ENCODE measurements around the gene RASSF9. TPM values are rescaled to one million over a fixed set of nuclear protein-coding genes. Genes with fewer than 3 reads are reported as not detected.

RASSF9 gene
- total RNA-seq, 2 experiments from 2014 or later: not detected

GRCh38 chr12:85843606-85844310 lies 7.5 kb upstream of the RASSF9 start:
- ChIA-PET POLR2A (no interaction called here), CTCF (interaction anchor here (0.8 kb wide), 1 partner anchor 20 kb away, joined by 3 read pairs; no protein-coding TSS in a partner anchor)
- Mint-ChIP-seq H3K4me1 (no peaks in the 10 kb centered on the region), H3K27me3 (no peaks in the 10 kb centered on the region), H3K4me3 (no peak overlapping the region), H3K36me3 (ENCODE audit: low read depth) (no peaks in the 10 kb centered on the region), H3K27ac (no peak overlapping the region), H3K9me3 (ENCODE audit: low read depth) (no peaks in the 10 kb centered on the region)
- intact Hi-C loops (cut with DNase I, micrococcal nuclease): no loop called here
- no peak for DNase-seq
- no peak for ATAC-seq

- no peaks in the 10 kb centered on the region for H3K4me1 Mint-ChIP-seq
- H3K27ac Mint-ChIP-seq: no peak overlapping the region
- ATAC-seq (no peak), DNase-seq (no peak)
- H3K27me3 Mint-ChIP-seq: peaks cover 2% of the 10 kb centered on the region
- CTCF ChIA-PET: no interaction called here
- intact Hi-C loops (cut with DNase I, micrococcal nuclease): no loop called here
- no peaks in the 10 kb centered on the region for H3K36me3 Mint-ChIP-seq (ENCODE audit: low read depth)
- no peaks in the 10 kb centered on the region for H3K9me3 Mint-ChIP-seq (ENCODE audit: low read depth)
- no peak overlapping the region for H3K4me3 Mint-ChIP-seq
- POLR2A ChIA-PET: no interaction called here
Observed at GRCh38 chr12:85835426-85836196, 598 bp downstream of the RASSF9 start.

GRCh38 chr12:85834378-85834777 lies 1.8 kb downstream of the RASSF9 start:
- ATAC-seq (no peak), DNase-seq (no peak)
- intact Hi-C loops (cut with DNase I, micrococcal nuclease): no loop called here
- POLR2A ChIA-PET: no interaction called here
- H3K27ac Mint-ChIP-seq: no peak overlapping the region
- H3K27me3 Mint-ChIP-seq: peaks cover 2% of the 10 kb centered on the region
- H3K36me3 Mint-ChIP-seq (ENCODE audit: low read depth): no peaks in the 10 kb centered on the region
- H3K4me1 Mint-ChIP-seq: no peaks in the 10 kb centered on the region
- no peaks in the 10 kb centered on the region for H3K9me3 Mint-ChIP-seq (ENCODE audit: low read depth)
- CTCF ChIA-PET: no interaction called here
- no peak overlapping the region for H3K4me3 Mint-ChIP-seq

- Mint-ChIP-seq H3K36me3 (ENCODE audit: low read depth) (no peaks in the 10 kb centered on the region), H3K27ac (no peak overlapping the region), H3K27me3 (peaks cover 2% of the 10 kb centered on the region), H3K4me1 (no peaks in the 10 kb centered on the region), H3K9me3 (ENCODE audit: low read depth) (no peaks in the 10 kb centered on the region), H3K4me3 (no peak overlapping the region)
- POLR2A ChIA-PET: no interaction called here
- no peak for ATAC-seq
- no peak for DNase-seq
- CTCF ChIA-PET: no interaction called here
- intact Hi-C loops (cut with DNase I, micrococcal nuclease): no loop called here
Observed at GRCh38 chr12:85833579-85833978, 2.6 kb downstream of the RASSF9 start.

GRCh38 chr12:85831327-85831990 lies 4.8 kb downstream of the RASSF9 start:
- Mint-ChIP-seq H3K4me1 (no peaks in the 10 kb centered on the region), H3K27me3 (peaks cover 2% of the 10 kb centered on the region), H3K9me3 (ENCODE audit: low read depth) (no peaks in the 10 kb centered on the region), H3K36me3 (ENCODE audit: low read depth) (no peaks in the 10 kb centered on the region), H3K27ac (no peak overlapping the region), H3K4me3 (no peak overlapping the region)
- DNase-seq (no peak), ATAC-seq (no peak)
- POLR2A ChIA-PET: no interaction called here
- CTCF ChIA-PET: no interaction called here
- intact Hi-C loops (cut with DNase I, micrococcal nuclease): no loop called here

- POLR2A ChIA-PET: no interaction called here
Observed at GRCh38 chr12:85829391-85829790, 6.8 kb downstream of the RASSF9 start.

GRCh38 chr12:85828576-85828975 lies 7.6 kb downstream of the RASSF9 start:
- ATAC-seq (no peak), DNase-seq (no peak)
- ChIA-PET CTCF (no interaction called here), POLR2A (no interaction called here)
- no peaks in the 10 kb centered on the region for H3K4me1 Mint-ChIP-seq
- H3K4me3 Mint-ChIP-seq: no peak overlapping the region
- no peak overlapping the region for H3K27ac Mint-ChIP-seq
- H3K9me3 Mint-ChIP-seq (ENCODE audit: low read depth): no peaks in the 10 kb centered on the region
- H3K36me3 Mint-ChIP-seq (ENCODE audit: low read depth): no peaks in the 10 kb centered on the region
- no peaks in the 10 kb centered on the region for H3K27me3 Mint-ChIP-seq
- intact Hi-C loops (cut with DNase I, micrococcal nuclease): no loop called here

More at GRCh38 chr12:85829391-85829790, 6.8 kb downstream of the RASSF9 start:
- H3K27me3 Mint-ChIP-seq: no peaks in the 10 kb centered on the region
- H3K27ac Mint-ChIP-seq: no peak overlapping the region
- no peaks in the 10 kb centered on the region for H3K9me3 Mint-ChIP-seq (ENCODE audit: low read depth)
- no peak overlapping the region for H3K4me3 Mint-ChIP-seq
- H3K4me1 Mint-ChIP-seq: no peaks in the 10 kb centered on the region
- intact Hi-C loops (cut with DNase I, micrococcal nuclease): no loop called here
- H3K36me3 Mint-ChIP-seq (ENCODE audit: low read depth): no peaks in the 10 kb centered on the region
- CTCF ChIA-PET: no interaction called here
- DNase-seq: no peak
- ATAC-seq: no peak

- no peak overlapping the region for H3K4me3 Mint-ChIP-seq
- no peaks in the 10 kb centered on the region for H3K36me3 Mint-ChIP-seq (ENCODE audit: low read depth)
- CTCF ChIA-PET: no interaction called here
- H3K27me3 Mint-ChIP-seq: no peaks in the 10 kb centered on the region
- H3K27ac Mint-ChIP-seq: no peak overlapping the region
- intact Hi-C loops (cut with DNase I, micrococcal nuclease): no loop called here
- H3K4me1 Mint-ChIP-seq: no peaks in the 10 kb centered on the region
- no peak for ATAC-seq
- POLR2A ChIA-PET: no interaction called here
- H3K9me3 Mint-ChIP-seq (ENCODE audit: low read depth): no peaks in the 10 kb centered on the region
- DNase-seq: no peak
Observed at GRCh38 chr12:85825746-85826145, 10.5 kb downstream of the RASSF9 start.

- no peak for ATAC-seq
- Mint-ChIP-seq H3K36me3 (ENCODE audit: low read depth) (no peaks in the 10 kb centered on the region), H3K27ac (no peak overlapping the region), H3K4me1 (no peaks in the 10 kb centered on the region), H3K27me3 (no peaks in the 10 kb centered on the region), H3K9me3 (ENCODE audit: low read depth) (no peaks in the 10 kb centered on the region), H3K4me3 (no peak overlapping the region)
- ChIA-PET POLR2A (no interaction called here), CTCF (interaction anchor here (0.6 kb wide), 1 partner anchor 20 kb away, joined by 3 read pairs; no protein-coding TSS in a partner anchor)
- no peak for DNase-seq
- intact Hi-C loops (cut with DNase I, micrococcal nuclease): no loop called here
Observed at GRCh38 chr12:85823436-85824180, 12.6 kb downstream of the RASSF9 start.

- H3K4me3 Mint-ChIP-seq: no peak overlapping the region
- POLR2A ChIA-PET: no interaction called here
- H3K27me3 Mint-ChIP-seq: no peaks in the 10 kb centered on the region
- intact Hi-C loops (cut with DNase I, micrococcal nuclease): no loop called here
- DNase-seq: no peak
- CTCF ChIA-PET: interaction anchor here (0.8 kb wide), 1 partner anchor 268 kb away, joined by 3 read pairs; no protein-coding TSS in a partner anchor
- no peak overlapping the region for H3K27ac Mint-ChIP-seq
- H3K36me3 Mint-ChIP-seq (ENCODE audit: low read depth): no peaks in the 10 kb centered on the region
- H3K9me3 Mint-ChIP-seq (ENCODE audit: low read depth): no peaks in the 10 kb centered on the region
- H3K4me1 Mint-ChIP-seq: no peaks in the 10 kb centered on the region
- no peak for ATAC-seq
Observed at GRCh38 chr12:85821759-85822158, 14.4 kb downstream of the RASSF9 start.

- no peaks in the 10 kb centered on the region for H3K27me3 Mint-ChIP-seq
- H3K27ac Mint-ChIP-seq: no peak overlapping the region
- no peaks in the 10 kb centered on the region for H3K4me1 Mint-ChIP-seq
- no peaks in the 10 kb centered on the region for H3K9me3 Mint-ChIP-seq (ENCODE audit: low read depth)
- intact Hi-C loops (cut with DNase I, micrococcal nuclease): no loop called here
- ATAC-seq (no peak), DNase-seq (no peak)
- no peak overlapping the region for H3K4me3 Mint-ChIP-seq
- ChIA-PET CTCF (no interaction called here), POLR2A (no interaction called here)
- H3K36me3 Mint-ChIP-seq (ENCODE audit: low read depth): no peaks in the 10 kb centered on the region
Observed at GRCh38 chr12:85821206-85821605, 15.0 kb downstream of the RASSF9 start.
